ENCODE measurements around the gene PARP12. TPM values are rescaled to one million over a fixed set of nuclear protein-coding genes. Genes with fewer than 3 reads are reported as not detected.

PARP12 gene
- total and polyA plus RNA-seq, 2 experiments from 2014 or later, result 5.4 to 11.0 TPM

GRCh38 chr7:140033779-140034363 lies 28.9 kb downstream of the PARP12 start:
- in situ Hi-C loops (cut with MboI), result no loop called here
- H3F3A ChIP-seq (ENCODE audit: insufficient read depth), result peaks cover 39% of the 10 kb centered on the region
- DNase-seq, result peak; percentile 54
- no peaks in the 10 kb centered on the region for H3K36me3 ChIP-seq (ENCODE audit: low read depth)
- no peak overlapping the region for H3K4me3 ChIP-seq
- H3K4me1 ChIP-seq (ENCODE audit: insufficient read depth), result peaks cover 37% of the 10 kb centered on the region
- H3K4me2 ChIP-seq (ENCODE audit: unreplicated experiment), result no peak overlapping the region
- no peak for TF ChIP-seq EZH2 (IDR thresholded peaks at IDR 0.05; ENCODE audit: insufficient read depth, poor library complexity, severe bottlenecking)
- no peak for TF ChIP-seq EZH2phosphoT487 (IDR thresholded peaks at IDR 0.05; ENCODE audit: insufficient read depth, low read depth)
- H3K27ac ChIP-seq, result peak overlapping the region; percentile 4; the same call in 1 of the 2 replicates
- H3K79me2 ChIP-seq (ENCODE audit: insufficient read depth), result no peaks in the 10 kb centered on the region
- no peaks in the 10 kb centered on the region for H4K20me1 ChIP-seq (ENCODE audit: insufficient read depth)
- 91 to 92% methylated on average over 14 of the region's 14 CpGs for WGBS, 2 experiments (ENCODE audit: low coverage in 1 of 2, low lambda C conversion rate in 2 of 2, missing lambda C conversion rate in 2 of 2)
- no peak overlapping the region for H2AFZ ChIP-seq
- H3K9ac ChIP-seq, result no peak overlapping the region
- no peaks in the 10 kb centered on the region for H3K27me3 ChIP-seq (replicated peaks; ENCODE audit: insufficient read depth)
- H3K9me3 ChIP-seq (ENCODE audit: low read depth), result no peaks in the 10 kb centered on the region
- no peaks in the 10 kb centered on the region for H3K9me2 ChIP-seq (ENCODE audit: insufficient read depth)

- peak overlapping the region; percentile 5 for H3K4me2 ChIP-seq (ENCODE audit: unreplicated experiment)
- peak; percentile 51 for DNase-seq
- no peak overlapping the region for H3K9ac ChIP-seq
- H2AFZ ChIP-seq, result no peak overlapping the region
- no peaks in the 10 kb centered on the region for H3K9me3 ChIP-seq (ENCODE audit: low read depth)
- TF ChIP-seq EZH2 (IDR thresholded peaks at IDR 0.05; ENCODE audit: insufficient read depth, poor library complexity, severe bottlenecking), result no peak
- TF ChIP-seq EZH2phosphoT487 (IDR thresholded peaks at IDR 0.05; ENCODE audit: insufficient read depth, low read depth), result no peak
- H3K36me3 ChIP-seq (ENCODE audit: low read depth), result no peaks in the 10 kb centered on the region
- peaks cover 39% of the 10 kb centered on the region for H3F3A ChIP-seq (ENCODE audit: insufficient read depth)
- 63 to 70% methylated on average over 8 of the region's 8 CpGs for WGBS, 2 experiments (ENCODE audit: low coverage in 1 of 2, low lambda C conversion rate in 2 of 2, missing lambda C conversion rate in 2 of 2)
- no peaks in the 10 kb centered on the region for H4K20me1 ChIP-seq (ENCODE audit: insufficient read depth)
- in situ Hi-C loops (cut with MboI), result no loop called here
- peaks cover 37% of the 10 kb centered on the region for H3K4me1 ChIP-seq (ENCODE audit: insufficient read depth)
- no peaks in the 10 kb centered on the region for H3K79me2 ChIP-seq (ENCODE audit: insufficient read depth)
- H3K27ac ChIP-seq, result peak overlapping the region; percentile 4; the same call in 1 of the 2 replicates
- no peaks in the 10 kb centered on the region for H3K27me3 ChIP-seq (replicated peaks; ENCODE audit: insufficient read depth)
- no peaks in the 10 kb centered on the region for H3K9me2 ChIP-seq (ENCODE audit: insufficient read depth)
- no peak overlapping the region for H3K4me3 ChIP-seq
Observed at GRCh38 chr7:140033036-140033435, 29.7 kb downstream of the PARP12 start.

GRCh38 chr7:140031364-140031763 lies 31.4 kb downstream of the PARP12 start:
- Histone ChIP-seq H3K4me3 (no peak overlapping the region), H3K27me3 (replicated peaks; ENCODE audit: insufficient read depth) (no peaks in the 10 kb centered on the region), H4K20me1 (ENCODE audit: insufficient read depth) (no peaks in the 10 kb centered on the region), H3K4me2 (ENCODE audit: unreplicated experiment) (no peak overlapping the region), H3K4me1 (ENCODE audit: insufficient read depth) (peaks cover 35% of the 10 kb centered on the region), H3K9me2 (ENCODE audit: insufficient read depth) (no peaks in the 10 kb centered on the region), H3K27ac (no peak overlapping the region), H3F3A (ENCODE audit: insufficient read depth) (peaks cover 36% of the 10 kb centered on the region), H2AFZ (no peak overlapping the region), H3K9me3 (ENCODE audit: low read depth) (no peaks in the 10 kb centered on the region), H3K9ac (no peak overlapping the region), H3K36me3 (ENCODE audit: low read depth) (no peaks in the 10 kb centered on the region), H3K79me2 (ENCODE audit: insufficient read depth) (no peaks in the 10 kb centered on the region)
- DNase-seq, result no peak
- no peak for TF ChIP-seq EZH2phosphoT487 (IDR thresholded peaks at IDR 0.05; ENCODE audit: insufficient read depth, low read depth)
- in situ Hi-C loops (cut with MboI), result no loop called here
- WGBS, 2 experiments (ENCODE audit: low coverage in 1 of 2, low lambda C conversion rate in 2 of 2, missing lambda C conversion rate in 2 of 2), result 70 to 80% methylated on average over 1 of the region's 1 CpG

GRCh38 chr7:140029072-140029471 lies 33.7 kb downstream of the PARP12 start:
- H4K20me1 ChIP-seq (ENCODE audit: insufficient read depth), result no peaks in the 10 kb centered on the region
- H3K9me2 ChIP-seq (ENCODE audit: insufficient read depth), result no peaks in the 10 kb centered on the region
- WGBS, 2 experiments (ENCODE audit: low coverage in 1 of 2, low lambda C conversion rate in 2 of 2, missing lambda C conversion rate in 2 of 2), result 100% methylated on average over 1 of the region's 1 CpG
- no peak for TF ChIP-seq EZH2phosphoT487 (IDR thresholded peaks at IDR 0.05; ENCODE audit: insufficient read depth, low read depth)
- TF ChIP-seq EZH2 (IDR thresholded peaks at IDR 0.05; ENCODE audit: insufficient read depth, poor library complexity, severe bottlenecking), result no peak
- H3K79me2 ChIP-seq (ENCODE audit: insufficient read depth), result no peaks in the 10 kb centered on the region
- no peaks in the 10 kb centered on the region for H3K36me3 ChIP-seq (ENCODE audit: low read depth)
- no peak overlapping the region for H3K9ac ChIP-seq
- H3K4me2 ChIP-seq (ENCODE audit: unreplicated experiment), result no peak overlapping the region
- in situ Hi-C loops (cut with MboI), result no loop called here
- H3K4me1 ChIP-seq (ENCODE audit: insufficient read depth), result peaks cover 15% of the 10 kb centered on the region
- no peak for DNase-seq
- H3K27me3 ChIP-seq (replicated peaks; ENCODE audit: insufficient read depth), result no peaks in the 10 kb centered on the region
- H3K9me3 ChIP-seq (ENCODE audit: low read depth), result no peaks in the 10 kb centered on the region
- H3K27ac ChIP-seq, result no peak overlapping the region
- H2AFZ ChIP-seq, result no peak overlapping the region
- H3K4me3 ChIP-seq, result no peak overlapping the region
- peaks cover 17% of the 10 kb centered on the region; the same call in 1 of the 2 replicates for H3F3A ChIP-seq (ENCODE audit: insufficient read depth)

All from GM23248 (cell line).